Neuronal stem cell (in vitro differentiated cells): ENCODE data around the gene FRMD8.

Source experiments
- DNase-seq: peaks from one replicate; pipeline ENCODE4 v3.0.0-alpha.2; 2013; ENCODE audit warnings: low spot score
- H2AFZ ChIP-seq: one replicate; pipeline ENCODE4 v1.6.1; 2013; ENCODE audit warnings: mild to moderate bottlenecking, low read length, inconsistent platforms
- H2AK5ac ChIP-seq: 2 replicates; pipeline ENCODE4 v1.6.1; 2013; ENCODE audit warnings: low read depth, mild to moderate bottlenecking, inconsistent platforms, low read length, moderate library complexity, mixed read lengths
- H2BK120ac ChIP-seq: 2 replicates; pipeline ENCODE4 v1.6.1; 2013; ENCODE audit warnings: low read depth, mild to moderate bottlenecking, inconsistent platforms, low read length, moderate library complexity, mixed read lengths
- H2BK12ac ChIP-seq: one replicate; pipeline ENCODE4 v1.6.1; 2013; ENCODE audit warnings: low read length, inconsistent platforms
- H2BK15ac ChIP-seq: 2 replicates; pipeline ENCODE4 v1.6.1; 2013; ENCODE audit warnings: mild to moderate bottlenecking, low read length, inconsistent platforms, mixed read lengths
- H2BK5ac ChIP-seq: one replicate; pipeline ENCODE4 v1.6.1; 2013; ENCODE audit warnings: inconsistent platforms, mild to moderate bottlenecking, low read length, moderate library complexity
- H3K14ac ChIP-seq: one replicate; pipeline ENCODE4 v1.6.1; 2013; ENCODE audit warnings: low read length, inconsistent platforms
- H3K18ac ChIP-seq: 2 replicates; pipeline ENCODE4 v1.6.1; 2013; ENCODE audit warnings: low read length, inconsistent platforms
- H3K23ac ChIP-seq: 2 replicates; pipeline ENCODE4 v1.6.1; 2013; ENCODE audit warnings: low read depth, mild to moderate bottlenecking, mixed read lengths, low read length, inconsistent platforms; ENCODE audit not compliant: poor library complexity
- H3K27ac ChIP-seq: replicated peaks from 3 replicates; pipeline ENCODE4 v1.5.1; 2013; ENCODE audit warnings: low read length, inconsistent platforms
- H3K27me3 ChIP-seq, 3 experiments: 2 replicates each; pipeline ENCODE4 v1.6.1; 2013; ENCODE audit warnings: low read length in 3 of 3, mild to moderate bottlenecking in 2 of 3, inconsistent platforms in 1 of 3, low read depth in 1 of 3, mixed read lengths in 1 of 3, moderate library complexity in 1 of 3; ENCODE audit not compliant: control insufficient read depth in 3 of 3, insufficient read depth in 3 of 3
- H3K36me3 ChIP-seq, 2 donors: replicated peaks in 1 of 2; 2 replicates each; pipeline ENCODE4 v1.6.1; 2013; ENCODE audit warnings: low read length in 2 of 2; ENCODE audit not compliant: control insufficient read depth in 2 of 2, insufficient read depth in 2 of 2
- H3K4ac ChIP-seq: 2 replicates; pipeline ENCODE4 v1.6.1; 2013; ENCODE audit warnings: inconsistent platforms, mild to moderate bottlenecking, low read length, moderate library complexity
- H3K4me1 ChIP-seq, 2 donors: 1 replicate in 1 of 2; 2 replicates in 1 of 2; pipeline ENCODE4 v1.6.1; 2013; ENCODE audit warnings: low read length in 2 of 2, low read depth in 1 of 2; ENCODE audit not compliant: control insufficient read depth in 2 of 2, insufficient read depth in 1 of 2
- H3K4me2 ChIP-seq: one replicate; pipeline ENCODE4 v1.6.1; 2013; ENCODE audit warnings: mild to moderate bottlenecking, low read length, inconsistent platforms; ENCODE audit not compliant: insufficient read depth, poor library complexity, severe bottlenecking
- H3K4me3 ChIP-seq, 2 donors: 2 replicates each; pipeline ENCODE4 v1.5.1; 2013; ENCODE audit warnings: low read length in 2 of 2, mild to moderate bottlenecking in 2 of 2, inconsistent platforms in 1 of 2, moderate library complexity in 1 of 2
- H3K79me1 ChIP-seq: one replicate; pipeline ENCODE4 v1.6.1; 2013; ENCODE audit warnings: low read depth, mild to moderate bottlenecking, inconsistent platforms, low read length, moderate library complexity
- H3K9ac ChIP-seq: one replicate; pipeline ENCODE4 v1.6.1; 2013; ENCODE audit warnings: mild to moderate bottlenecking, low read depth, low read length, inconsistent platforms; ENCODE audit not compliant: poor library complexity
- H3K9me3 ChIP-seq, 2 donors: replicated peaks in 1 of 2; 2 replicates each; pipeline versions ENCODE3 to v1.6.1; 2013; ENCODE audit warnings: low read length in 2 of 2, mild to moderate bottlenecking in 2 of 2, inconsistent platforms in 1 of 2, low read depth in 1 of 2, mixed read lengths in 1 of 2, moderate library complexity in 1 of 2; ENCODE audit not compliant: control insufficient read depth in 2 of 2, insufficient read depth in 1 of 2
- H4K8ac ChIP-seq: one replicate; pipeline ENCODE4 v1.6.1; 2013; ENCODE audit warnings: low read depth, mild to moderate bottlenecking, inconsistent platforms, low read length, moderate library complexity
- H4K91ac ChIP-seq: one replicate; pipeline ENCODE4 v1.6.1; 2013; ENCODE audit warnings: low read length, low read depth, mild to moderate bottlenecking, inconsistent platforms; ENCODE audit not compliant: poor library complexity
- WGBS, 2 donors: extraction: QIAGEN DNeasy Blood & Tissue Kit; methylation state at CpG; one replicate each; pipeline ENCODE4 v1.1.7; 2013; ENCODE audit warnings: missing lambda C conversion rate in 2 of 2, mixed read lengths in 1 of 2; ENCODE audit not compliant: insufficient read length in 2 of 2, insufficient replicate concordance in 1 of 2; ENCODE audit errors: extremely low coverage in 2 of 2; 5-methylcytosine and 5-hydroxymethylcytosine counted together

Gene FRMD8

GRCh38 chr11:65421794-65422632 lies 35.6 kb downstream of the FRMD8 start:
- DNase-seq, result peak; percentile 92
- Histone ChIP-seq H3K27ac (peak overlapping the region; percentile 71), H3K4ac (peak overlapping the region; percentile 91), H2BK120ac (peak overlapping the region; percentile 93), H3K79me1 (peaks cover 10% of the 10 kb centered on the region), H4K8ac (no peak overlapping the region), H2AFZ (peak overlapping the region; percentile 92), H2BK12ac (peak overlapping the region; percentile 97), H3K9me3 (no peaks in the 10 kb centered on the region), H2AK5ac (peak overlapping the region; percentile 99), H3K9ac (peak overlapping the region; percentile 70), H2BK15ac (peak overlapping the region; percentile 71), H3K23ac (peak overlapping the region; percentile 100), H4K91ac (no peak overlapping the region), H3K27me3 (no peaks in the 10 kb centered on the region), H2BK5ac (peak overlapping the region; percentile 98), H3K36me3 (peaks cover under 1 to 33% of the 10 kb centered on the region in 2 donors), H3K14ac (peak overlapping the region; percentile 76), H3K4me1 (peaks cover 42 to 53% of the 10 kb centered on the region in 2 donors), H3K4me3 (peak overlapping the region; percentile 81 to 88), H3K18ac (peak overlapping the region; percentile 98), H3K4me2 (peak overlapping the region; percentile 79)
- no CpG with 5 or more reads among the region's 68 CpGs for WGBS, 2 donors

GRCh38 chr11:65422633-65423515 lies 36.4 kb downstream of the FRMD8 start, which contains the start of gene NEAT1:
Gene NEAT1, plus strand, starts transcription at chr11:65422798.
- Histone ChIP-seq H3K23ac (peak within 1 kb of the TSS; percentile 100), H3K4ac (peak within 1 kb of the TSS; percentile 91), H2AFZ (peak within 1 kb of the TSS; percentile 92), H3K27ac (peak within 1 kb of the TSS; percentile 71), H3K14ac (peak within 1 kb of the TSS; percentile 76), H3K18ac (peak within 1 kb of the TSS; percentile 98), H2BK5ac (peak within 1 kb of the TSS; percentile 98), H3K9me3 (no peaks in the 10 kb centered on the region), H2AK5ac (peak within 1 kb of the TSS; percentile 99), H2BK120ac (peak within 1 kb of the TSS; percentile 93), H2BK15ac (peak within 1 kb of the TSS; percentile 71), H2BK12ac (peak within 1 kb of the TSS; percentile 97), H3K36me3 (peaks cover 3 to 42% of the 10 kb centered on the region in 2 donors), H3K4me3 (peak within 1 kb of the TSS; percentile 81 to 88), H4K91ac (peak within 1 kb of the TSS; percentile 98), H3K9ac (peak within 1 kb of the TSS; percentile 92), H3K79me1 (peaks cover 8% of the 10 kb centered on the region), H3K4me1 (peaks cover 42 to 48% of the 10 kb centered on the region in 2 donors), H3K27me3 (no peaks in the 10 kb centered on the region), H4K8ac (no peak within 1 kb of the TSS), H3K4me2 (peak within 1 kb of the TSS; percentile 79)
- DNase-seq, result peak; percentile 78
- WGBS, 2 donors, result no CpG with 5 or more reads among the region's 40 CpGs

- Histone ChIP-seq H3K4ac (no peak overlapping the region), H2BK120ac (no peak overlapping the region), H3K4me1 (peaks cover 42% of the 10 kb centered on the region in 2 donors), H3K27ac (no peak overlapping the region), H3K9me3 (no peaks in the 10 kb centered on the region), H3K4me3 (peak overlapping the region; percentile 81 to 88), H3K14ac (peak overlapping the region; percentile 2), H3K27me3 (no peaks in the 10 kb centered on the region), H2BK5ac (peak overlapping the region; percentile 98), H3K9ac (no peak overlapping the region), H3K18ac (peak overlapping the region; percentile 62), H4K91ac (no peak overlapping the region), H2BK15ac (peak overlapping the region; percentile 71), H2BK12ac (peak overlapping the region; percentile 97), H2AFZ (no peak overlapping the region), H2AK5ac (peak overlapping the region; percentile 99), H3K4me2 (peak overlapping the region; percentile 79), H3K36me3 (peaks cover 3 to 50% of the 10 kb centered on the region in 2 donors), H3K23ac (peak overlapping the region; percentile 100), H4K8ac (no peak overlapping the region), H3K79me1 (peaks cover 6% of the 10 kb centered on the region)
- no peak for DNase-seq
- WGBS, 2 donors, result no CpG with 5 or more reads among the region's 19 CpGs
These were observed 37.2 kb downstream of the FRMD8 start for GRCh38 chr11:65423516-65424204.
